Epithelial cell of esophagus (primary cell): Measurements from ENCODE around the gene SLC39A11.

Experiments used
- DNase-seq: peaks from one replicate; pipeline ENCODE4 v3.0.0; 2010; ENCODE audit warnings: low read depth
- H3K4me3 ChIP-seq: 2 replicates; pipeline ENCODE4 v1.5.1; 2011; ENCODE audit warnings: mild to moderate bottlenecking, low read length, control low read depth
- CTCF ChIP-seq: IDR thresholded peaks from 2 replicates; pipeline ENCODE4 v1.5.1; 2011; ENCODE audit warnings: low read depth, mild to moderate bottlenecking, low read length, control low read depth, inconsistent platforms; ENCODE audit not compliant: insufficient read depth; ENCODE audit errors: missing control alignments

The SLC39A11 gene

GRCh38 chr17:73022694-73023093 lies 69.8 kb downstream of the SLC39A11 start:
- no peak for TF ChIP-seq CTCF
- H3K4me3 ChIP-seq: no peak overlapping the region
- DNase-seq: no peak

GRCh38 chr17:73021771-73022170 lies 70.7 kb downstream of the SLC39A11 start:
- no peak for TF ChIP-seq CTCF
- H3K4me3 ChIP-seq: no peak overlapping the region
- no peak for DNase-seq

GRCh38 chr17:73020110-73020509 lies 72.4 kb downstream of the SLC39A11 start:
- TF ChIP-seq CTCF: no peak
- H3K4me3 ChIP-seq: no peak overlapping the region
- no peak for DNase-seq

GRCh38 chr17:73018599-73018998 lies 73.9 kb downstream of the SLC39A11 start:
- TF ChIP-seq CTCF: no peak
- DNase-seq: no peak
- H3K4me3 ChIP-seq: no peak overlapping the region

- no peak overlapping the region for H3K4me3 ChIP-seq
- TF ChIP-seq CTCF: no peak
- no peak for DNase-seq
These were observed 74.8 kb downstream of the SLC39A11 start for GRCh38 chr17:73017658-73018057.

- H3K4me3 ChIP-seq: no peak overlapping the region
- TF ChIP-seq CTCF: no peak
- no peak for DNase-seq
These were observed 76.7 kb downstream of the SLC39A11 start for GRCh38 chr17:73015722-73016276.
